AG08396 (cell line): Measurements from ENCODE around the gene YAE1.

Source experiments
- DNase-seq: peaks from one replicate; pipeline ENCODE4 v3.0.0; 2012; ENCODE audit warnings: low spot score, mixed read lengths

Gene YAE1

DNA sequence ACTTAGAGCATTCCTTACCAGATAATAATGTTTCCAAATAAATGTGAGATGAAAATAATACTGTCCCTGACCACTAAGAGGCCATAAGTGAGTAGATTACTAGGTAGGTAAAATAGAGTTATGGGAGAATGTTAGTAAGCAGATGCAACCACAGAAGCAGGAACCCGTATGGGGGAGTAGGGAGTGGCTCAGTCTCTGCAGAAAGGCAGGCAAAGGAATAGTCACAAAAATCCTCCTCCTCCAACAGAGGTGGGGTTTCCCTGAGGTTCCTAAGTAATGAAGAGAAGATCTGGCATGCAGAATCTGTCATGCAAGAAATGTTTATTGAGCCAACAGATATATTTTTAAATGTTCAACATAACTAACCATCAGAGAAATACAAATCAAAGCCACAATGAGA is 9.0 kb upstream of the YAE1 start:
- DNase-seq, result no peak

DNA sequence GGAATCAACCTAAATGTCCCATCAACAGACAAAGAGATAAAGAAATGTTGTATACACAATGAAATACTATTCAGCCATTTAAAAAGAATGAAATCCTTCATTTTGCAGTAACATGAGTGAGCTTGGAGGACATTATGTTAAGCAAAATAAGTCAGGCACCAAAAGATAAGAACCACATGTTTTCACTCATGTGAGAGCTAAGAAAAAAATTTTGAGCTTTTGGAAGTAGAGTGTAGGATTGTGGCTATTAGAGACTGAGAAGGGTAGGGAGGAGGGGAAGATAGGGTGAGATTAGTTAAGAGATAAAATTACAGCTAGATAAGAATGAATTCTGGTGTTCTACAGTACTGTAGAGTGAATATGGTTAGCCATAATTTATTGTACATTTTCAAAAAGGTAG is 8.3 kb upstream of the YAE1 start:
- no peak for DNase-seq

DNA sequence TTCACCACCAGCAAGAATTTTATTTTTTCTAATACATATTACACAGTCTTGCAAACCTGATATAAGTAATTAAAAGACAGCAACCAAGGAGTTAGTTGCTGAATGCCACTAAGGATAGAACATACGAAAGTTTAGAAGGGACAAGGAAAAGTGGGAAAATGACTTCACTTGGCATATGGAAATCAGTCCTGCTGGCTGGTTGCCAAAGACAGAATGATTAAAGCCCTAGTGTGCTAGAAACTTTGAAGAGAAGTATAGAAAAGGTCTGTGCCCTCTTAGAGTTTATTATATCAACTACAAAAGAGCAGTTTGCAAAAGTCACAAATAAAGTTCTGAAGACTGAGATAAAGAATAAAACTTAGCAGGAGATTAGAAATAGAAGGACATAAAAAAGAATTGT is 5.8 kb upstream of the YAE1 start:
- no peak for DNase-seq

DNA sequence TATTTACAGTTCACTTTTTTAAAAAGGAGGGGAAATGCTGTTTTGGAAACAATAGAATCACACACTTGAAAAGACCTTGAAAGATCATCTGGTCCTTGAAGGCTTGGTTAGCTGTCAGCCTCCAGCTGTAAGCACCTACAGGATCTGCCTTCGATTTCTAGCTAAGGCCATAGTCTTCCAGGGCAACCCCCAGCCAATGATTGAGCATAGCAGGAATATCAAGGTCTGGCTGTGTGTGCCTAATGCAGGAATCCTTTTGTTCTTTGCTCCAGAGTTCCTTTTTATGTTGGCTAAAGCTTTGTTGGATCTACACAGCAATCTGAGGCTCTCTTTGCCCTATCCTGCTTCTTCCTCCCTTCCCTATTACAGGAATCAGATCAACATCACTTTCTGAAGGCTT is 5.2 kb upstream of the YAE1 start:
- DNase-seq, result no peak

DNA sequence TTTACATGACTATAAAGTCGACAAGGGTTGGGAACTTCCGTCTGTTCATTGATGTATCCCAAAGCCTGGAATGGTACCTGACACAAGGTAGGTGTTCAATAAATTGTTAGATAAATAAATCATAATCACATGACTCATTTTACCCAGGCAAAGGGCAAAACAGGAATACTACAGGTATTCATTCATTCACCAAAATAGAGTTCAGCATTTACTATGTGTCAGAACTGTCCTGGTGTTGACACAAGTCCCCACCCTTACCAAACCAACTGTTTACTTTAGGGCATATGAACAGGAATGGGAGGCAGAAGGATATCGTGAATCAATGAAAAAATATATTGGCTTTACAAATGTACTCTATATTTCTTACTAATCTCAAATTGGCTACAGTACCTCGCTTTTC is 666 bp upstream of the YAE1 start:
- no peak for DNase-seq

DNA sequence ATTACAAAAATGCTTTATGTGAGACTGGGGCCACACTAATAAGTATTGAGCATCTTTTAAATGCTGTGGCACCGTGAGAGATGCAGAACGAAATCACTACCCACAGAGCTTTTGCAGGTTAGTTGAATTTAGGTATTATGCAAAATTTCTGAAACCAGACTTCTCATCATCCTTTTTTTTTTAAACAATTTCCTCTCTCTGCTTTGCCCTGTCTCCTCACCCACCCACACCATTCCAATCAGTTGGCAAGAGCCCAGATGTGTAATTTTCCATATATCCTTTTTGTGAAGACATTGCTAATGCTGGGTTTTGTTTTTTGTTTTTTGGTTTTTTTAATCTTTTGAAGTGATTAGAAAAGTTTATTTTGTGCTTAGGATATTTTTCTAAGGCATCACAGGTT is 1.1 kb downstream of the YAE1 start:
- peak; percentile 27 for DNase-seq

DNA sequence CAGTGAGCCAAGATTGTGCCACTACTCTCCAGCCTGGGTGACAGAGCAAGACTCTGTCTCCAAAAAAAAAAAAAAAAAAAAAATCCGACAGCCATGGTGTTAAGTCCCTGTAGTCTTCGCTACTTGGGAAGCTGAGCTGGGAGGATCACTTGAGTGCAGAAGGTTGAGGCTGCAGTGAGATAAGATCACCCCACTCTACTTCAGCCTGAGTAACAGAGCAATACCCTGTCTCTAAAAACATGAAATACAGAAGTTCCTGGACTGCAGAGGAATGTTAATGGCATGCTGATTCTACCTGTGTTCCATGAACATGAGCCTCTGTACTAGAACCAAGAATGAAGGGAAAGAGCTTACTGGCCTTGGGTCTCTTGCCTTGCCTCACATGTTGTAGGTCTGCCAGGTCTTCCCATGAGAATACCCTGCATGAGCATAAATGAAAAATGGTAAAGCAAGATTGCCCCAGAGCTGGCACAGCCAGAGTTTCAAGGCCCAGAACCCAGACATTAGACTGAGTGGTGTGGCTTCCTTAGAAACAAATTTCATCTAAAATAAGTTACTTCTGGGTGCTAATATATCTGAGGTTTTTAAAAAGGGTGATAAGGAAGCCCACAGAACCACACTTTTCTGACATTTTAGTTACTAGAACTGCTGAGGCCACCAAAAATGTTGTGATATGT is 8.6 kb downstream of the YAE1 start:
- no peak for DNase-seq

DNA sequence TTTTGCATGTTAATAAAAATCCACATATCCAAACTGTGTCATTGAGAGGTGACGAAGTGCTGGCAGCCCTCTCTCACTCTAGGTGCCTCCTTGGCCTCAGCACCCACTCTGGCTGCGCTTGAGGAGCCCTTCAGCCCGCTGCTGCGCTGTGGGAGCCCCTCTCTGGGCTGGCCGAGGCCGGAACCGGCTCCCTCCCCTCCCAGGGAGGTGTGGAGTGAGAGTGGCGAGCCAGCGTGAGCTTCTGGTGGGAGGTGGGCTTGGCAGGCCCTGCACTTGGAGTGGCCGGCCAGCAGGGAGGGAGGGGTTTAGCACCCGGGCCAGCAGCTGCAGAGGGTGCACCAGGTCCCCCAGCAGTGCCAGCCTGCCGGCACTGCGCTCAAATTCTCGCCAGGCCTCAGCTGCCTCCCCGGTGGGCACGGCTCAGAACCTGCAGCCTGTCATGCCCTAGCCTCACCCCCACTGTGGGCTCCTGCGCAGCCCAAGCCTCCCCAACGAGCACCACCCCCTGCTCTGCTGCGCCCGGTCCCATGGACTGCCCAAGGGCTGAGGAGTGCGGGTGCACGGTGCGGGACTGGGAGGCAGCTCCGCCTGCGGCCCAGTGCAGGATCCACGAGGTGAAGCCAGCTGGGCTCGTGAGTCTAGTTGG is 11.1 kb downstream of the YAE1 start:
- no peak for DNase-seq

DNA sequence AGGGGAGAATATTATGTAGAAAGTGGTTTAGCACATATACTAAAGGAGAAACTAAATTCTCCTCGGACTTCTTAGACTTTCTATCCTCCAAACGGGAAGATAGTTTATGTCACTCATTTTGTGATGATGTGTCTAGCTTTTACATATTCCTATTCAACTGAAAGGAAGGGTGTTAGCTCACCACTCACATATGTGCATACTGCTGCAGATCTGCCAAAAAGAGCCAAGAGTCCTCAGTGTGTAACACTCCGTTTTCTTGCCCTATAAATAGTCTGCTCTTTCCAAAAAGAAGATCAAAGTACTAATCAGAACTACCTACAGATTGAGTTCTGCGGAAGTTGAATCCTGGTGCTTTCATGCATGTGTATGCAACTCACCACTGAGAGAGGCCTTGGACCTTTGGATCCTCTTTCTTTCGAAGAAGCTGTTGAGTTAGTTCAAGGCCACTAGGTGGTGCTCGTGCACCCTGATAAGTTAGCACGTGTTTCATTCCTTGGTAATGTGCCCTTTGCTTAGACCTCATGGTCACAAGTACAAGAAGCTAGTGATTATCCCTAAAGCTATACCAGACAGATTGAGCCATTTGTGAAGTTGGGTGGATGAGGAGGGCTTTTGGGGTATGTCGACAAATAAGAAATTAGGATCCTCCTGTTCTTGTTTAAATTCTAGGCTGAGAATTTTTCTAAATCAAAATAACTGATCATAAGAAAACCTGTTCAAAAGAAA is 14.1 kb downstream of the YAE1 start:
- DNase-seq, result peak; percentile 84

DNA sequence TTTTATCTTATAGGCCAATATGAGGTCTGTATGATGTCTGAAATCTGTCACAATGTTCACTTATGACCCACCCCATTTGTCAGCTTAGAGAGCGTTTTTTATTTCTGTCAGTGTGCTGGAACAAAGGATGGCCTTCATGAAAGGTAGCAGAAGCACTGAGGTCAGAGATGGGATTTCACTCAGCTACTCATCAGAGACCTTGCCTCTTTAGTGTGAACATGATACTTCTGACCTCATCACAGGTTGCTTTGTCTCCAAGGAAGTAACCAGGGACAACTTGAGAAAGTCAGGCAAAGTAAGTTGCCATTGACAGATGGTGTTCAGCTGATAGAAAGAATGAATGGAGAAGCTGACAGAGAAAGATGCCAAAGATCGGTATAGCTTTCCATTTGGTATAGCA is 16.3 kb downstream of the YAE1 start:
- DNase-seq, result no peak

DNA sequence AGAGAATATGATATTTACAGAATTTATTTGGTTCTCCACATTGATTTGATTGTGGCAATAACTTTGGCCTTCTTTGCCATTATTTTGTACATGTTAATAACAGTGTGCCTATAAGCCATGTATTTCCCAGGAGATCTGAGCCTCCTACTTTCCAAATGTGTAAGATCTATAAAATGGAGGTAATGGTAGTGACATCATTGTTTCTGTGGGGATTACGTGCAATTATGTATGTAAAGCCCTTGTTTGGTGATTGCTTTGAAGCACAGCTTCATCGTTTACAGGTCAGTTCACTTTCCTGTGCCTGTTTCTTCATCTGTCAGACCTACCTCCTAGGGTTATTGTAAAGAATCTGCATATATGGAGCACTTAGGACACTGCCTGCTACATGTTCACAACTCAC is 17.3 kb downstream of the YAE1 start:
- DNase-seq, result no peak

DNA sequence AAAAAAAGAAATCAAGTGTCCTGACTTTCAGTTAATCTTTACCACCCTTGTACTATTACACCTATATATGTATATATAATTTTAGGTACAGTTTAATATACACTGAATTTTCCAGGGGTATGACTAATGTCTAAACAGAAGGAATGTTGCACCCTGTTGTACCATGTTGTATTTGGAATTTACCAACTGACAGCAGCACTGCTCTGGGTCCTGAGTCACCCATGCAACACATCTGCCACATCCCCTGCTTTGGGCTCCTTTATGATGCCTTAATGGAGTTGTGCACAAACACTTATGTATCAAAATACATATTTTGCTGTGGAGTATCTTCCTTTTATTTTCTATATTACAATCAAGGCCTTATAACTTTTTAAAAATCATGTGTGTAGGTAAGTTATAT is 21.2 kb downstream of the YAE1 start:
- DNase-seq, result no peak

DNA sequence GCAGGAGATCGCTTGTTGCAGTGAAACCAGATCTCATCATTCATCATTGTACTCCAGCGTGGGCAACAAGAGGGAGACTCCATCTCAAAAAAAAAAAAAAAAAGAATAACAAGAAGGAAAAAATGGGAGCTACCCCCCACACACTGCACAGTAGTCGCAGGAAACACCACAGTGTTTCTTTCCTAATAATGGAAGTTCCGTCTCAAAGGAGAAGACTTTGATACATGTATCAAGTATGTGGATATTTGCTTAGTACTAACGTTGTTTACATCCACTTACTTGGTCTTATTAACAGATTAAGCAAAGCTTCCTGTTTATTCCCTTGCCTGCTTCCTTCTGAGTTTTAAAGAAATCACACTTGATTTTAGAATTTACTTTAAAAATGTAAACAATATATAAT is 22.2 kb downstream of the YAE1 start:
- no peak for DNase-seq

DNA sequence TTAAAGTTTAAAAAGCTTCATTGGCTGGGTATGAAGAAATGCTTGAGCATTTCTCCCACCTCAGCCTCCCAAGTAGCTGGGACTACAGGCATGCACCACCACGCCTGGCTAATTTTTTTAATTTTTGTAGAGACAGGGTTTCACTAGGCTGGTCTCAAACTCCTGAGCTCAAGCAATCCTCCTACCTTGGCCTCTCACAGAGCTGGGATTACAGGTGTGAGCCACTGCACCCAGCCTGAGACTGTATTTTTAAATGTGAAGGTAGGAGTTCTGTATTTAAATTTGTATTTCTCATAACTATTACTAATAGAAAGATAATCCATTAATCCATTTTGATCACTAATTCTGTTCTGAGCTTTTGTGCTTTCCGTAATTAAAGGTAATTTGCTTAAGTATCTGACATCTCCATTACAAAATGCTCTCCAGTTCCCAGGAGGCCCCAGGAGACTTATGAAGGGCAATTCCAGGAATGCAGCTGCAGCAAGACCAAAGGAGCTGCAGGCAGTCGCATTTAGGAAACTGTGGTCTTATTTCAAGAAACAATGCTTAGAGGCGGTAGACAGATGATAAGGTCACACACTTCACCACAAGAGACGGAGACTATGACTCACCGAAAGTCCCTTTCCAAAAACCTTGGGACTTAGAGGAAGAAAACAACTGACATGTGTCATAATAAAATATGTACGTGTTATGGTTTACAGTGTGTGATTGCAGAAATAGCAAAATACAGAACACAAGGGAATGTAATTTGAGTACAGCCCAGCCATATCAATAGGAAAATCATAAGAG is 23.3 kb downstream of the YAE1 start:
- DNase-seq, result peak; percentile 50

DNA sequence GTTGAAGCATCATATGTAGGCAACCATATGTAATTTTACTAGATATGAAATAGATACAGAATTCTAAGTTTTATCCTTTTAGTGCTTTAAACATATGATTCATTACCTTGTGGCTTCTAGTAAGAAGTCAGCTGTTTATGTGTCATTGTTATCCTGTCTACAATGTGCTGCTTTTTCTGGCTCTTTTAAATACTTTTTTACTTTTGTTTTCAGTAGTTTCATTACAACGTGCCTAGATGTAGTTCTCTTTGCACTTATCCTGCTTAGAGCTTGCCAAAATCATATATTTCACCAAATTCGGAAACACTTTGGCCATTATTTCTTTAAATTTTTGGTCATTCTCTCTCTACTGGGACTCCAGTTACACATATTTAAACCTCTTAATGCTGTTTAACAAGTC is 26.4 kb downstream of the YAE1 start:
- peak; percentile 47 for DNase-seq

DNA sequence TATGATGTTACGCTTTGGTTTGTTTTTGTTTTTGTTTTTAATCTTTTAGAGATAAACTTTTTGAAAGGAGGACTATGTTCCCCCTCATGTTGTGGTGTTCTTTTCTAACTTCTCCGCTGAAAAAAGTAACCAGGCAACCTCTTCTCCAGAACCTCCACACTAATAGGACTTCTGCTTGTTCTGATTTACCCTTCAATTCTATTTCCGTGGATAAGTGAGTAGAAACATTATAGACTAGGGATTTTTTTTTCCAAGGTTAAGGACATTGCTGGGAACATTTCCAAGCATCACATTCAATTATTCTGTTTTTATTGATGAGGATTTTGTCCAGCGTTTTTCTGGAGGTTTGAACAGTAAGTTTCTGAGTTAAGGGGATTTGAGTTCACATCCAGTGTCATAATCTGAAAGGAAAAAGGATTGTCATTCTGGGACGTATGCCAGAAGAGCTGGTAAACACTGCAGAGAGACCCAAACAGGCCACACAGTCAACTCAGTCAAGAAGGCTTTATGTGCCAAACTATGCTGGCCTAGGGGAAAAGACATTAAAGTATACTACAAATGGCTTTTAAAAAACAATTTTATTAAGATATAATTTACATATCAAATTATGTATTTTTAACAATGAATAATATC is 28.9 kb downstream of the YAE1 start:
- DNase-seq, result no peak

DNA sequence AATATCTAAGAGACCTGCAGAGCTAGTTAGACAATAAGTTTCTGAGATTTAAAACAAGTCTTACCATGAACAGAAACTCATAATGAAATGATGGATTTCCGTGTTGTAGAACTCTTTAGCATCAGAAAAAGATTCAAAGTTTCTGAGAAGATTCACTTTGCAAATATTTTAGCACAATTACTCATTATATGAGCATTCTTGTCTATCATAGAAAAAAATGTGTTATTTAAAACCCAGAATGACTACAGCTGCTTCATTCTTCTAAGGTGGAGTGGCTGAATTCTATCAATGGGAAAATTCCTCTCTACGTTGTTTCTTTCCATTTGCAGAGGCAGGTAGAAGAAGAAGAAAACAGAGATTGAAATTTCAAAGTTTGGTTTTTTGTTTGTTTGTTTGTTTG is 36.1 kb downstream of the YAE1 start:
- no peak for DNase-seq

DNA sequence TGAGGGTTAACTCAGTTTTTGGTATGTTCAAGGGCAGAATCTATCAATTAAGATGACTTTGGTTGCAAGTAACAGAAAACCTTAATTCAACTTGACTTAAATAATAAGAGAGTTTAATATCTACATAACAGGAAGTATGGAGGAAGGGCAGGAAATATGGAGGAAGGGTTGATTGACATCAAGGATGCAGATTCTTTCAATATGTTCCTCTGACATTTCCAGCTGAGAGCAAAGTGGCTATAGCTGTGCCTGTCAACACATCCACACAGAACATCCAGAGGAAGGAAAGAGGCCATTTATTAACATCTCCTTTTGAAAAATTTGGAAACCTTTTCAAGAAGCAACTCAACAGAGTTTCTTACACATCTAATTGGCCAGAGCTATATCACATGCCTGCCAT is 37.7 kb downstream of the YAE1 start:
- DNase-seq, result no peak

DNA sequence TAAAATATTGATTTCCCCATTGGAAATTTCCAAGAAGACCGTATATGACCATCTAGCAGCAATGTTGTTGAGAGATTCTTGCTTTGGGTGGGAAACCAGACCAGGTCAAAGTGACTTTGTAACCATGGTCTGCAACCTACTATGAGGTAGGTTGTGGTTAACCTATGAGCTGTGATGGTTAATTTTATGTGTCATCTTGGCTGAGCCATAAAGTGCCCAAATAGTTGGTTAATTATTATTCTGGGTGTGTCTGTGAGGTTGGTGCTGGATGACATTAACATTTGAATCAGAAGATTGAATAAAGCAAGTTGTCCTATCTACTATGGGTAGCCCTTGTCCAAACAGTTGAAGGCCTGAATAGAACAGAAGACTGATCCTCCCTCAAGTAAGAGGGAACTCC is 38.9 kb downstream of the YAE1 start:
- no peak for DNase-seq

DNA sequence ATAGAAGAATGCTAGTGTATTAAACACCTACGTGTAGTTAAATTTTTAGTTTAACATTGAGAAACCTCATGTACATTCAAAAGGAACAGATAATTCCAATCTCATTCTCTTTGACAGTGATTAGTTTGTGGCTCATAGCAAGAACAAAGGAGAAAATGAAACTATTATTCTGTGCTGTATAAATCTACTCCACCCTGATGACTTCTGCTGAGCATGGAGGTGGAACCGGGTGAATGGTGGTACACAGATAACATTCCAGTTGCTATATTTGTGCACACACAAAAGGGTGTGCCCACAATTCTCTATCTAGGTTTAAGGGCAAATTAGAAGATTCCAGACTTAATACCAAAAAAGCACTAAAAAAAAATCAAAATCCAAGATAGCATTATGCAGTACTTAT is 40.1 kb downstream of the YAE1 start:
- DNase-seq, result no peak

DNA sequence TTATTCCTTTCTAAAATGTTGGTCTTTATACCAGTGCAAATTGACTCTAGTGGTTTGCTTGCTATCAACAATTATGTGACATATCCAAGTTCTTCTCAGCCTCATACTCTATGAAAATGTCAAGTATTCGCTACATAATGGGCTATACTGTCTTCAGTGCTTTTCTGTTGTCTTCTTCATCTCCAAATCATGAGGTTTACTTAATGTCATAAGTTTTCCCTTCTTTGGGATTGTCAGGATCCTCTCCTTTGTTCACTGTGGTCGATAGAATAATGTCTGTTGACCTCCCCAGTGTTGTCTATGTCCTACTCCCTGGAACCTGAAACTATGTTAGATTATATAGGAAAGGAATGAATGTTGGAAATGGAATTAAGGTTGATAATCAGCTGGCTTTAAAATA is 40.7 kb downstream of the YAE1 start:
- DNase-seq, result no peak

DNA sequence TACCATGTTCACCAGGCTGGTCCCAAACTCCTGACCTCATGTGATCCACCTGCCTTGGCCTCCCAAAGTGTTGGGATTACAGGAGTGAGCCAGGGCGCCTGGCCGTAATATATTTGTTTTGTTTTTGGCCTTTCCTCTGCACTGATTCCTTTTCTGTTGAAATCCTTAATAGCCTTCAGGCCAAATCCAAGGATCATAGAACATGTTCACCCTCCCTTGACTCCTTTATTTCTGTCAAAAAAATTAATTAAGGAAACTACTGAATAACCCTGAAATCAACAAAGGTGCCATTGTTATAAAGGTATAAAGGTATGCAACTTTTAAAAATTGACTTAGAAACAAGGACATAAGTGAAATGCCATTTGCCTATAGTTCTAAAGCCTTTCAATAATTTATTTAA is 41.7 kb downstream of the YAE1 start:
- DNase-seq, result no peak
